Gastroesophageal sphincter (tissue), 4 donors: ENCODE results near the gene ACHE. TPM values are rescaled to one million over a fixed set of nuclear protein-coding genes. Genes with fewer than 3 reads are reported as not detected.
"Not testable (repeated sequence)": the region's sequence is repeated elsewhere in the genome, so short reads cannot be mapped to it uniquely, and the experiment has no call there.

ENCODE experiments used
- ATAC-seq: fragments of 150-250 bp; one replicate; pipeline ENCODE4 v1.9.1; 2016; ENCODE audit warnings: mild to moderate bottlenecking, moderate library complexity
- H3K27ac ChIP-seq, 4 donors: fragments of 200-600 bp; sonication (generic) in 3 of 4; 1 replicate in 3 of 4; 2 replicates in 1 of 4; pipeline ENCODE4 v1.5.1; 2016 to 2019
- H3K27me3 ChIP-seq: fragments of 200-600 bp; sonication (generic); one replicate; pipeline ENCODE4 v1.5.1; 2019
- H3K36me3 ChIP-seq, 2 donors: fragments of 200-600 bp; sonication (generic); one replicate each; pipeline ENCODE4 v1.5.1; 2019; ENCODE audit warnings: control low read depth in 1 of 2
- H3K4me1 ChIP-seq, 3 donors: fragments of 200-600 bp; sonication (generic); 1 replicate in 2 of 3; 2 replicates in 1 of 3; pipeline ENCODE4 v1.5.1; 2016 to 2019; ENCODE audit warnings: control low read depth in 2 of 3
- H3K4me3 ChIP-seq, 2 donors: fragments of 200-600 bp; sonication (generic); one replicate each; pipeline ENCODE4 v1.5.1; 2019; ENCODE audit warnings: mild to moderate bottlenecking in 1 of 2, moderate library complexity in 1 of 2
- H3K9me3 ChIP-seq, 3 donors: fragments of 200-600 bp; sonication (generic); one replicate each; pipeline ENCODE4 v1.5.1; 2017 to 2019; ENCODE audit warnings: control low read depth in 2 of 3
- EP300 ChIP-seq: sonication (generic); formaldehyde crosslinking; IDR thresholded peaks from one replicate; pipeline ENCODE4 v1.6.1; 2017; ENCODE audit warnings: antibody characterized with exemption, mild to moderate bottlenecking
- POLR2A ChIP-seq, 2 donors: fragments of 450-650 bp; IDR thresholded peaks; one replicate each; pipeline ENCODE4 v1.6.1; 2017; ENCODE audit warnings: antibody characterized with exemption in 2 of 2, mild to moderate bottlenecking in 2 of 2, moderate library complexity in 1 of 2
- POLR2AphosphoS5 ChIP-seq: sonication (generic); formaldehyde crosslinking; IDR thresholded peaks from one replicate; pipeline ENCODE4 v1.6.1; 2017; ENCODE audit warnings: antibody characterized with exemption
- WGBS, 2 donors: methylation state at CpG; one replicate each; pipeline ENCODE4 v1.1.5; 2018; ENCODE audit warnings: low coverage in 1 of 2; 5-methylcytosine and 5-hydroxymethylcytosine counted together
- total RNA-seq, 4 donors: library from RNA; depleted of rRNA; stranded (reverse); fragments of >200 nt; gene quantifications; one replicate each; pipeline ENCODE4 v1.1.0, GENCODE V29; 2016
- TF ChIP-seq, protein P1 (sequence below), 4 experiments: fragments of 200-600 bp in 2 of 4; fragments of 450-650 bp in 2 of 4; sonication (generic) in 1 of 4; IDR thresholded peaks; one replicate each; pipeline ENCODE4 v1.5.1; 2017 to 2019; ENCODE audit warnings: antibody characterized with exemption in 4 of 4, mild to moderate bottlenecking in 2 of 4, moderate library complexity in 2 of 4

Gene ACHE
- 1 to 10 TPM in 3 of 4 donors, under 1 TPM in 1; 0.62 to 3.6 (median 1.1) TPM for total RNA-seq

GRCh38 chr7:100895701-100895955 is at the start of gene ACHE:
Gene ACHE, minus strand, starts transcription at chr7:100895888. Its CDS starts 1,656 bp downstream, at chr7:100894232.
- WGBS, 2 donors, result 0% methylated on average over 7 of the region's 32 CpGs; no CpG with 5 or more reads in 1 of the 2 donors
- peak within 1 kb of the TSS; percentile 7 to 52 for H3K4me3 ChIP-seq
- H3K4me1 ChIP-seq, result peaks cover 0 to 41% (median 30%) of the 10 kb centered on the region in 3 donors
- H3K27ac ChIP-seq, result peak within 1 kb of the TSS in 1 of 4 donors; percentile 60
- no peak for ATAC-seq
- no peak for TF ChIP-seq POLR2AphosphoS5
- TF ChIP-seq EP300, result no peak
- TF ChIP-seq, protein P1, sequence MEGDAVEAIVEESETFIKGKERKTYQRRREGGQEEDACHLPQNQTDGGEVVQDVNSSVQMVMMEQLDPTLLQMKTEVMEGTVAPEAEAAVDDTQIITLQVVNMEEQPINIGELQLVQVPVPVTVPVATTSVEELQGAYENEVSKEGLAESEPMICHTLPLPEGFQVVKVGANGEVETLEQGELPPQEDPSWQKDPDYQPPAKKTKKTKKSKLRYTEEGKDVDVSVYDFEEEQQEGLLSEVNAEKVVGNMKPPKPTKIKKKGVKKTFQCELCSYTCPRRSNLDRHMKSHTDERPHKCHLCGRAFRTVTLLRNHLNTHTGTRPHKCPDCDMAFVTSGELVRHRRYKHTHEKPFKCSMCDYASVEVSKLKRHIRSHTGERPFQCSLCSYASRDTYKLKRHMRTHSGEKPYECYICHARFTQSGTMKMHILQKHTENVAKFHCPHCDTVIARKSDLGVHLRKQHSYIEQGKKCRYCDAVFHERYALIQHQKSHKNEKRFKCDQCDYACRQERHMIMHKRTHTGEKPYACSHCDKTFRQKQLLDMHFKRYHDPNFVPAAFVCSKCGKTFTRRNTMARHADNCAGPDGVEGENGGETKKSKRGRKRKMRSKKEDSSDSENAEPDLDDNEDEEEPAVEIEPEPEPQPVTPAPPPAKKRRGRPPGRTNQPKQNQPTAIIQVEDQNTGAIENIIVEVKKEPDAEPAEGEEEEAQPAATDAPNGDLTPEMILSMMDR (IDR thresholded peaks at IDR 0.05), result no peak
- TF ChIP-seq POLR2A (IDR thresholded peaks at IDR 0.05), result no peak
- no peaks in the 10 kb centered on the region for H3K36me3 ChIP-seq
- no peaks in the 10 kb centered on the region for H3K9me3 ChIP-seq
- H3K27me3 ChIP-seq, result peaks cover 67% of the 10 kb centered on the region

DNA sequence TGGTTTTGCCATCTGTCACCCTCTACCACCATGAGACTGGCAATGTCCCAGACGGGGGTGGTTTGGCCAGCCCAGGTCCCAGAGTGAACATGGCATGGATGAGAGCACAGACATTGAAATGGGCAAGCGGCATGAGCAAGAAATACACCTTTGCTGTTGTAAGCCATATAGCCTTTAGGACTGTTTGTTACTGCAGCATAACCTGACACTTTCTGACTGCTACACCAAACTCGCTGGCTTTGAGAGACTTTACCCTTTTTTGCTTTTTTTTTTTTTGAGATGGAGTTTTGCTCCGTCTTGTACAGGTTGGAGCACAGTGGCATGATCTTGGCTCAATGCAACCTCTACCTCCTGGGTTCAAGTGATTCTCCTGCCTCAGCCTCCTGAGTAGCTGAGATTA is 48.5 kb upstream of the ACHE start:
- peaks cover 46% of the 10 kb centered on the region for H3K27me3 ChIP-seq
- WGBS, 2 donors, result 64 to 85% methylated on average over 3 to 4 of the region's 4 CpGs
- H3K4me1 ChIP-seq, result peaks cover 0 to 7% (median 0%) of the 10 kb centered on the region in 3 donors
- no peak for TF ChIP-seq POLR2A (IDR thresholded peaks at IDR 0.05)
- no peak for TF ChIP-seq POLR2AphosphoS5
- TF ChIP-seq EP300, result no peak
- TF ChIP-seq, protein P1 (IDR thresholded peaks at IDR 0.05), result no peak
- no peak overlapping the region for H3K27ac ChIP-seq
- peaks cover 0 to 18% (median 0%) of the 10 kb centered on the region in 3 donors for H3K9me3 ChIP-seq
- no peaks in the 10 kb centered on the region for H3K36me3 ChIP-seq
- H3K4me3 ChIP-seq, result no peak overlapping the region
- no peak for ATAC-seq

- ATAC-seq, result no peak
- peaks cover 0 to 18% (median 0%) of the 10 kb centered on the region in 3 donors for H3K9me3 ChIP-seq
- 85 to 93% methylated on average over 4 of the region's 5 CpGs for WGBS, 2 donors
- peaks cover 42% of the 10 kb centered on the region for H3K27me3 ChIP-seq
- no peak overlapping the region for H3K27ac ChIP-seq
- H3K4me3 ChIP-seq, result no peak overlapping the region
- no peaks in the 10 kb centered on the region for H3K36me3 ChIP-seq
- H3K4me1 ChIP-seq, result peaks cover 0 to 7% (median 0%) of the 10 kb centered on the region in 3 donors
- no peak for TF ChIP-seq POLR2A (IDR thresholded peaks at IDR 0.05)
- TF ChIP-seq POLR2AphosphoS5, result no peak
- TF ChIP-seq EP300, result no peak
Measured at GRCh38 chr7:100943693-100944092, 48.0 kb upstream of the ACHE start.

DNA sequence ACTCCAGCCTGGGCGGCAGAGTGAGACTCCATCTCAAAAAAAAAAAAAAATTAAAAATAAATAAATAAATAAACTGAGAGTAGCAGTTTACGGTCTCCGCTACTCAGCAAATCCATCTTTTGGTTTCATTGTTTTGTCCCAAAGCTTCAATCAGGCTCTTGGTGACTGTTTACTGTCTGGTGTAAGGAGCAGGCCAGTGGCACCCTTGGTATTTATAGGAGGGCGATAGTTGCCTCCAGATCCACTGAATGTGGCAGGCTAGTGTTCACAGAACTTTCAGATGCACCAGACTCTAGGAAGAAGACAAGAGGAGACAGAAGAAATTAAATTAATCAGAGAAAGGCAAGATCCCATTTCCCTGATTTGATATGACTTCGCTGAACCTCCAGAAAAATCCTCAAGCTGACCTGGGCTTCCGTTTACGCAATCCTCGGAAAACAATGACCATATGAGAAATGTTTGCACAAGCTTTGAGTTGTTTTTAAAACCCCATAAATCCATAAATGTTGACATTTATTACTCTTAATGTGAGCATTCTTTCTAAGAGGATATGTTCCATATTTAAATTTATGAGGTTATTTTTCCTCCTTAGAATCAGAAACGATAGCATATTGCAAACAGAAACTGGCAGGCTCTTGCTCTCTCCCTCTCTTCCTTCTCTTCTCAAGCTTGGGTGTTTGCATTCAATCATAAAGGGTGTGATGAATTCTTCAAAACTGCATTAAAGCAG is 46.5 kb upstream of the ACHE start:
- peaks cover 0 to 7% (median 0%) of the 10 kb centered on the region in 3 donors for H3K4me1 ChIP-seq
- H3K27me3 ChIP-seq, result peaks cover 50% of the 10 kb centered on the region
- TF ChIP-seq EP300, result no peak
- no peak for TF ChIP-seq POLR2A (IDR thresholded peaks at IDR 0.05)
- TF ChIP-seq POLR2AphosphoS5, result no peak
- TF ChIP-seq, protein P1 (IDR thresholded peaks at IDR 0.05), result no peak
- peaks cover 0 to 18% (median 0%) of the 10 kb centered on the region in 3 donors for H3K9me3 ChIP-seq
- H3K27ac ChIP-seq, result no peak overlapping the region
- no peak overlapping the region for H3K4me3 ChIP-seq
- no peaks in the 10 kb centered on the region for H3K36me3 ChIP-seq
- WGBS, 2 donors, result 52 to 66% methylated on average over 8 of the region's 9 CpGs
- ATAC-seq, result no peak

DNA sequence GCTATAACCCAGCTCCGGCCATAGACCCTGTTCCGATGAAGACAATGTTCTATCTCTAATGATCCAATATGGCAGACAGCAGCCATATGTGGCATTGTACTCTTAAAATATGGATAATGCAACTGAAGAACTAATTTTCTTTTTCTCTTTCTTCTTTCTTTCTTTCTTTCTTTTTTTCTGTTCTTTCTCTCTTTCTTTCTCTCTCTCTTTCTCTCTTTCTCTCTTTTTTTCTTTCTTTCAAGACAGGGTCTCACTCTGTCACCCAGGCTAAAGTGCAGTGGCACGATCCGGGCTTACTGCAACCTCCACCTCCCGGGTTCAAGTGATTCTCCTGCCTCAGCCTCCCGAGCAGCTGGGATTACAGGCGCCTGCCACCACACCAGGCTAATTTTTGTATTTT is 40.5 kb upstream of the ACHE start:
- not testable (repeated sequence) for H3K27ac ChIP-seq, H3K4me1 ChIP-seq, H3K4me3 ChIP-seq, H3K36me3 ChIP-seq, ATAC-seq
- WGBS, 2 donors, result 82 to 92% methylated on average over 2 of the region's 7 CpGs
- H3K9me3 ChIP-seq, result peaks cover 0 to 23% (median 0%) of the 10 kb centered on the region in 3 donors
- peaks cover 37% of the 10 kb centered on the region for H3K27me3 ChIP-seq

DNA sequence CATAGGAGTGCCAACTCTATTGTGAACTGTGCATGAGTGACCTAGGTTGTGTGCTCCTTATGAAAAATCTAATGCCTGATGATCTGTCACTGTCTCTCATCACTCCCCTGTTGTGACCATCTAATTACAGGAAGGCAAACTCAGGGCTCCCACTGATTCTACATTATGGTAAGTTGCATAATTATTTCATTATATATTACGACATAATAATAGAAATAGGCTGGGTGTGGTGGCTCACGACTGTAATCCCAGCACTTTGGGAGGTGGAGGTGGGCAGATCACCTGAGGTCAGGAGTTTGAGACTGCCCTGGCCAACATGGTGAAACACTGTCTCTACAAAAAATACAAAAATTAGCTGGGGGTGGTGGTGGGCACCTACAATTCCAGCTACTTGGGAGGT is 39.7 kb upstream of the ACHE start:
- ATAC-seq, H3K4me3 ChIP-seq, H3K36me3 ChIP-seq, H3K4me1 ChIP-seq, H3K27ac ChIP-seq: not testable (repeated sequence)
- H3K27me3 ChIP-seq, result peaks cover 30% of the 10 kb centered on the region
- peaks cover 0 to 17% (median 0%) of the 10 kb centered on the region in 3 donors for H3K9me3 ChIP-seq
- WGBS, 2 donors, result 20 to 86% methylated on average over 1 of the region's 2 CpGs
